Brain microvascular endothelial cell (primary cell): ENCODE results near the gene TUBA4A.

Source experiments
- DNase-seq: peaks from one replicate; pipeline ENCODE4 v3.0.0-alpha.2; 2020
- H3K27ac ChIP-seq: fragments of 250-450 bp; sonication (Bioruptor Pico); 2 replicates; pipeline ENCODE4 v1.5.1; 2020; ENCODE audit warnings: mild to moderate bottlenecking, moderate library complexity
- H3K27me3 ChIP-seq: fragments of 250-450 bp; sonication (Bioruptor Pico); replicated peaks from 2 replicates; pipeline ENCODE4 v1.5.1; 2020; ENCODE audit warnings: mild to moderate bottlenecking
- H3K36me3 ChIP-seq: fragments of 250-450 bp; sonication (Bioruptor Pico); replicated peaks from 2 replicates; pipeline ENCODE4 v1.5.1; 2020; ENCODE audit warnings: mild to moderate bottlenecking
- H3K4me3 ChIP-seq: 2 replicates; pipeline ENCODE4 v1.5.1; 2011; ENCODE audit warnings: low read depth, mild to moderate bottlenecking, control low read depth, low read length, moderate library complexity
- CTCF ChIP-seq: IDR thresholded peaks from 2 replicates; pipeline ENCODE4 v1.5.1; 2011; ENCODE audit warnings: low read depth, mild to moderate bottlenecking, moderate library complexity, low read length, control low read depth, inconsistent platforms; ENCODE audit errors: missing control alignments
- in situ Hi-C: cut with HindIII; loops from 2 replicates; pipeline ENCODE4 v1.10.0; 2017; ENCODE audit warnings: low sequenced_read_pairs, low pct_ligation_motif_present

TUBA4A gene

GRCh38 chr2:219249203-219249980 lies 4.3 kb downstream of the TUBA4A start:
- no peak overlapping the region for H3K4me3 ChIP-seq
- TF ChIP-seq CTCF = no peak
- H3K27ac ChIP-seq = peak overlapping the region; percentile 18
- in situ Hi-C loops = no loop called here
- H3K27me3 ChIP-seq = peaks cover 9% of the 10 kb centered on the region
- peak; percentile 15 for DNase-seq
- peaks cover 5% of the 10 kb centered on the region for H3K36me3 ChIP-seq

GRCh38 chr2:219248845-219249202 lies 4.9 kb downstream of the TUBA4A start:
- in situ Hi-C loops = no loop called here
- H3K4me3 ChIP-seq = no peak overlapping the region
- H3K27me3 ChIP-seq = peaks cover 4% of the 10 kb centered on the region
- peaks cover 5% of the 10 kb centered on the region for H3K36me3 ChIP-seq
- no peak overlapping the region for H3K27ac ChIP-seq
- no peak for DNase-seq
- no peak for TF ChIP-seq CTCF

GRCh38 chr2:219247678-219248642 lies 5.8 kb downstream of the TUBA4A start:
- DNase-seq = no peak
- H3K27me3 ChIP-seq = peaks cover under 1% of the 10 kb centered on the region
- H3K36me3 ChIP-seq = peaks cover 5% of the 10 kb centered on the region
- in situ Hi-C loops = no loop called here
- no peak overlapping the region for H3K27ac ChIP-seq
- H3K4me3 ChIP-seq = no peak overlapping the region
- TF ChIP-seq CTCF = no peak

- no peak overlapping the region for H3K27ac ChIP-seq
These were observed 7.2 kb downstream of the TUBA4A start for GRCh38 chr2:219246559-219246958.

GRCh38 chr2:219245899-219246230 lies 7.9 kb downstream of the TUBA4A start:
- H3K27me3 ChIP-seq = no peaks in the 10 kb centered on the region
- no peak for DNase-seq
- peaks cover 5% of the 10 kb centered on the region for H3K36me3 ChIP-seq
- no peak for TF ChIP-seq CTCF
- in situ Hi-C loops = no loop called here
- peak overlapping the region; percentile 88 for H3K27ac ChIP-seq
- H3K4me3 ChIP-seq = peak overlapping the region; percentile 98

More at GRCh38 chr2:219246559-219246958, 7.2 kb downstream of the TUBA4A start:
- no peak for DNase-seq
- TF ChIP-seq CTCF = no peak
- Histone ChIP-seq H3K4me3 (no peak overlapping the region), H3K36me3 (peaks cover 5% of the 10 kb centered on the region), H3K27me3 (no peaks in the 10 kb centered on the region)
- in situ Hi-C loops = no loop called here
